Measurements from ENCODE around the gene HECA.

DNA sequence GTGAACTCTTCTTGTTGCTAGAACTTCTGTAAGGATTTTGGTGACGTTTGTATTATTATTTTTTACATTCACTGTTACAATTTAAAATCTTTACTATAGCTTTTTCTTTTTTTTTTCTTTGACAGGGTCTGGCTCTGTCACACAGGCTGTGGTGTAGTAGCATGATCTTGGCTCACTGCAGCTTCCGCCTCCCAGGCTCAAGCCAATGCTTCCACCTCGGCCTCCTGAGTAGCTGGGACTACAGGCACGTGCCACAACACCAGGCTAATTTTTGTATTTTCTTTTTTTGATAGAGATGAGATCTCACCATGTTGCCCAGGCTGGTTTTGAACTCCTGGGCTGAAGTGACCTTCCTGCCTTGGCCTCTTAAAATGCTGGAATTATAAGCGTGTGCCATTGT, 21.2 kb downstream of the HECA start:
- TF ChIP-seq, protein P1, sequence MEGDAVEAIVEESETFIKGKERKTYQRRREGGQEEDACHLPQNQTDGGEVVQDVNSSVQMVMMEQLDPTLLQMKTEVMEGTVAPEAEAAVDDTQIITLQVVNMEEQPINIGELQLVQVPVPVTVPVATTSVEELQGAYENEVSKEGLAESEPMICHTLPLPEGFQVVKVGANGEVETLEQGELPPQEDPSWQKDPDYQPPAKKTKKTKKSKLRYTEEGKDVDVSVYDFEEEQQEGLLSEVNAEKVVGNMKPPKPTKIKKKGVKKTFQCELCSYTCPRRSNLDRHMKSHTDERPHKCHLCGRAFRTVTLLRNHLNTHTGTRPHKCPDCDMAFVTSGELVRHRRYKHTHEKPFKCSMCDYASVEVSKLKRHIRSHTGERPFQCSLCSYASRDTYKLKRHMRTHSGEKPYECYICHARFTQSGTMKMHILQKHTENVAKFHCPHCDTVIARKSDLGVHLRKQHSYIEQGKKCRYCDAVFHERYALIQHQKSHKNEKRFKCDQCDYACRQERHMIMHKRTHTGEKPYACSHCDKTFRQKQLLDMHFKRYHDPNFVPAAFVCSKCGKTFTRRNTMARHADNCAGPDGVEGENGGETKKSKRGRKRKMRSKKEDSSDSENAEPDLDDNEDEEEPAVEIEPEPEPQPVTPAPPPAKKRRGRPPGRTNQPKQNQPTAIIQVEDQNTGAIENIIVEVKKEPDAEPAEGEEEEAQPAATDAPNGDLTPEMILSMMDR (IDR thresholded peaks at IDR 0.05), result no peak
- no peak for TF ChIP-seq POLR2A (IDR thresholded peaks at IDR 0.05)
